ENCODE results near the gene RBFOX1. TPM values are rescaled to one million over a fixed set of nuclear protein-coding genes. Genes with fewer than 3 reads are reported as not detected.

The RBFOX1 gene
- total RNA-seq, 4 donors from 2014 or later: 1.0 to 3.4 TPM; not detected in 2

DNA sequence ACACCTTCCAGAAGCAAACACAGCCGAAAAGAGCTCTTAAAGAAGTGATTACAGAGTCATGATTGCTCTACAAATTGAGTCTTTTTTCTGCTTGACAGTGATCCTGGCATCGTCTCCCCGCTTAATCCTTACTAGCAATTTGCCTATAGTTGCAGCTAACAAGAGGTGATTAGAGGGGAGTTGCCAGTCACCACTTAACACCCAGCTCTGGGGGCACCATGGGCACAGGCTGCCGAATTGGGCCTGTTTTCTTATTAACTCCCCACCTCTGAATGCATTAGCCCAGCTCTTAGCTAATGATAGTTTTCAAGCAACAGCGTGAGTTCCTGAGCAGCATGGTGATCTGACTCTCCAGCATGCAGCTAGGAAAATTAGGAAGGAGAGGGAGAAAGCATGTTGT lies 93.5 kb downstream of the RBFOX1 start:
- DNase-seq: no peak
- Histone ChIP-seq H3K36me3 (no peaks in the 10 kb centered on the region), H3K4me3 (no peak overlapping the region), H3K4me1 (no peaks in the 10 kb centered on the region), H3K9me3 (no peaks in the 10 kb centered on the region), H3K27me3 (no peaks in the 10 kb centered on the region), H3K27ac (no peak overlapping the region)
- TF ChIP-seq, protein P1, sequence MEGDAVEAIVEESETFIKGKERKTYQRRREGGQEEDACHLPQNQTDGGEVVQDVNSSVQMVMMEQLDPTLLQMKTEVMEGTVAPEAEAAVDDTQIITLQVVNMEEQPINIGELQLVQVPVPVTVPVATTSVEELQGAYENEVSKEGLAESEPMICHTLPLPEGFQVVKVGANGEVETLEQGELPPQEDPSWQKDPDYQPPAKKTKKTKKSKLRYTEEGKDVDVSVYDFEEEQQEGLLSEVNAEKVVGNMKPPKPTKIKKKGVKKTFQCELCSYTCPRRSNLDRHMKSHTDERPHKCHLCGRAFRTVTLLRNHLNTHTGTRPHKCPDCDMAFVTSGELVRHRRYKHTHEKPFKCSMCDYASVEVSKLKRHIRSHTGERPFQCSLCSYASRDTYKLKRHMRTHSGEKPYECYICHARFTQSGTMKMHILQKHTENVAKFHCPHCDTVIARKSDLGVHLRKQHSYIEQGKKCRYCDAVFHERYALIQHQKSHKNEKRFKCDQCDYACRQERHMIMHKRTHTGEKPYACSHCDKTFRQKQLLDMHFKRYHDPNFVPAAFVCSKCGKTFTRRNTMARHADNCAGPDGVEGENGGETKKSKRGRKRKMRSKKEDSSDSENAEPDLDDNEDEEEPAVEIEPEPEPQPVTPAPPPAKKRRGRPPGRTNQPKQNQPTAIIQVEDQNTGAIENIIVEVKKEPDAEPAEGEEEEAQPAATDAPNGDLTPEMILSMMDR (IDR thresholded peaks at IDR 0.05): no peak
- TF ChIP-seq POLR2A (IDR thresholded peaks at IDR 0.05): no peak

DNA sequence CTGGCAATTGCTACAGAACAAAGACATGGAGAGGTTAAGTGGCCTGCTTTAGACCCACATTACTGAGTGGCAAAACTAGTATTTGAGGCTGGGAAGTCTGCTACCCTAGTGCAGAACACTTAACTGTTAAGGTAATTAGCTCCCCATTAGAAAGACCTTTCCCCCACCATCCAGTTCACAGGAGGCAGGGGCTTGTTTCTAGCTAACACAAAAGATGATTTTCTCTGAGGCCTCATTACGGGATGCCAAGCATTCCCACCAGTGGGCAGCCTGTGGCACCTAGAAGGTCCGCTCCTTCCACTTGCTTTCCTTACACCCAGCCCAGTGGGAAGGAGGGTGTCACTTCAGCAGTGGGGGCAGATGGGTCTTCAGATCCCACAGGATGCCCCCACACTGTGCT lies 99.1 kb downstream of the RBFOX1 start:
- no peak overlapping the region for H3K4me3 ChIP-seq
- H3K27me3 ChIP-seq: no peaks in the 10 kb centered on the region
- H3K4me1 ChIP-seq: no peaks in the 10 kb centered on the region
- no peaks in the 10 kb centered on the region for H3K9me3 ChIP-seq
- H3K27ac ChIP-seq: no peak overlapping the region
- H3K36me3 ChIP-seq: no peaks in the 10 kb centered on the region
- DNase-seq: no peak
- TF ChIP-seq, protein P1 (IDR thresholded peaks at IDR 0.05): no peak
- no peak for TF ChIP-seq POLR2A (IDR thresholded peaks at IDR 0.05)

DNA sequence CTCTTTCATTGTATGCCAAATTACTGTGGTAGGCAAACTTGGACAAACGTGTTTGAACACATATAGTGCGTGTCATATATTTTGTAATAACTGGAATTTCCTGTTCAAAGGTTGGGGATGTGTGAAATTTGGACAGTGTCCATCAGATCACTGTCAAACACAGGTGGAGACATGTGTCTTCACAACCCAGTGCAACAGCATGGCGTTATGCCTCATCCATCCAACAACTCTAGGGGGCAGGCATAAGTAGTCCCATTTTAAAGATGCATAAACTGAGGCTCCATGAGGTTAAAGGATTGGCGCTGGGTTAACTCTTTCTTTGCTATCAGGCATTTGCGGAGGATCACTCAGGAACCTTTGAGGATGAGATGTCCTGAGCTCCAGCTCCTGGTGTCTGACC lies 103.7 kb downstream of the RBFOX1 start:
- no peak for DNase-seq
- H3K27me3 ChIP-seq: no peaks in the 10 kb centered on the region
- no peaks in the 10 kb centered on the region for H3K4me1 ChIP-seq
- TF ChIP-seq POLR2A (IDR thresholded peaks at IDR 0.05): no peak
- H3K27ac ChIP-seq: no peak overlapping the region
- no peaks in the 10 kb centered on the region for H3K9me3 ChIP-seq
- no peak overlapping the region for H3K4me3 ChIP-seq
- H3K36me3 ChIP-seq: no peaks in the 10 kb centered on the region

DNA sequence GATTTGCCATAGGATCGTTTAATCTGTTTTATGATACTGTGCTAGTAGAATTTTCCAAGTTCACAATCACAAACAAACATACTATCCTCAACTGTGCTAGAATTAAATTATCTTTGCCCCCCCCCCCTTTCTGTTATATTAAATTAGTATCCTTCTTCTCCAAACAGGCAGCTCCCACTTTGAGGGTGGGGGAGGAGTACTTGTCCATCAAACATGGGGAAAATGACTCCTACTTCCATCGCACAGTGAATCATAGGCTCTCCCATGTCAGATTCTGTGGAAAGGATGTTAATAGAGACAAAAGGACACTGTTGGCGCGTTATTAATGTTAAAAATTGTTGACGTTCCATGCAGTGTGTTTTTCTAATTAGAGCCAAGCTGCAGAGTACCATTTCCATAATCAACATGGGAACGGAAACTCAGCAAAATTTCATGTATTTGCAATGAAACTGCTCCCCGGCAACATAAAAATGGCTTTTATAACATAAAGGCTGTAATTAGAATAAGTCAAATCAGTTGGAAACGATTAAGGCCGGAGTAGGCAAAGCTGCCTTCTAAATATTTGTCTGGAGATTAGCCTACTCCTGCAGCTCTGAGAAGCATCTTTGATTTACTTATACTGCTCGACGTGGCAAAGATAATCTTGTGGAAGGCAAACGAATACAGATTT lies 104.6 kb downstream of the RBFOX1 start:
- H3K27ac ChIP-seq: no peak overlapping the region
- DNase-seq: no peak
- H3K36me3 ChIP-seq: no peaks in the 10 kb centered on the region
- TF ChIP-seq POLR2A (IDR thresholded peaks at IDR 0.05): no peak
- TF ChIP-seq, protein P1 (IDR thresholded peaks at IDR 0.05): no peak
- H3K4me3 ChIP-seq: no peak overlapping the region
- H3K9me3 ChIP-seq: no peaks in the 10 kb centered on the region
- H3K27me3 ChIP-seq: no peaks in the 10 kb centered on the region
- H3K4me1 ChIP-seq: no peaks in the 10 kb centered on the region

DNA sequence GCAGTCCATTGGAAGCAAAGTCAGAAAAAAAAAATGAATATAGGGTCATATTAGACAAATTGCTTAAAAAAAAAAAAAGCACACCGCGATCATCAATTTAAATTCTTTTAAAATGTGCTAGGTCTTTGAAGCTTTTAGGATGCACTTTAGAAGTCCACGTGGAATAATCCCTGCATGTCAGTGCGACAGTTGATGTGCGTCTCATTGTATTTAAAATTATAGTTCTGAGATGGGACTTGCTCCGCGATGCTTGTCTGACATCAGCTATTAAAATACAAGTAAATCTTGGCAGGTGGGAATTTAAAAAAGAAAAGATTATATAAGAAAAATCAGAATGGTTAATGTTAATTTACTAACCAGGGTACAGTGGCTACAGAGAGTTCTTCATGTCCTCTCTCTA lies 105.2 kb downstream of the RBFOX1 start:
- TF ChIP-seq, protein P1 (IDR thresholded peaks at IDR 0.05): no peak
- no peak for TF ChIP-seq POLR2A (IDR thresholded peaks at IDR 0.05)
- no peak overlapping the region for H3K4me3 ChIP-seq
- H3K9me3 ChIP-seq: no peaks in the 10 kb centered on the region
- no peak overlapping the region for H3K27ac ChIP-seq
- DNase-seq: no peak
- no peaks in the 10 kb centered on the region for H3K27me3 ChIP-seq
- no peaks in the 10 kb centered on the region for H3K36me3 ChIP-seq
- H3K4me1 ChIP-seq: no peaks in the 10 kb centered on the region

DNA sequence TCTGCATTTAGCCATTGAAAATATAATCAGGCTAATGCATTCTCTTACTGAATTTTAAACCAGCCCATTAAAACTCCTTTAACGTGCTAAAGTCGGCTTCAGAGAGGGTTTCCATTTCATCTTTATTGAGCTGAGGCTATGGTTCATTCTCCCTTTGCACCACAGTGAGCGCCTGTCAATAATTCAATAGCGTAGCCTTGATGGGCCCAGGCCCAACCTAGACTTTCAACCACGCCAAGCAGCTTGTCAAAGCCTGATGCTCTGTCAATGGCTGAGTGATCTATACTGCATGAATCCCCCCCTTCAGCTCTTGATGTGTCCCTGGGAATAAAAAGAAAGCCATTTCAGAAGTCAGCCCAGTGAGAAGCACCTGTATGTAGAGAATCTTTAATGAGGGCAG lies 106.0 kb downstream of the RBFOX1 start:
- TF ChIP-seq, protein P1 (IDR thresholded peaks at IDR 0.05): no peak
- no peak for TF ChIP-seq POLR2A (IDR thresholded peaks at IDR 0.05)
- Histone ChIP-seq H3K4me3 (no peak overlapping the region), H3K27me3 (no peaks in the 10 kb centered on the region), H3K27ac (no peak overlapping the region), H3K9me3 (no peaks in the 10 kb centered on the region), H3K36me3 (no peaks in the 10 kb centered on the region), H3K4me1 (no peaks in the 10 kb centered on the region)
- no peak for DNase-seq

Measured in Peyer's patch (tissue), 4 donors.